ENCODE results near the gene TBC1D14.

TBC1D14 gene

DNA sequence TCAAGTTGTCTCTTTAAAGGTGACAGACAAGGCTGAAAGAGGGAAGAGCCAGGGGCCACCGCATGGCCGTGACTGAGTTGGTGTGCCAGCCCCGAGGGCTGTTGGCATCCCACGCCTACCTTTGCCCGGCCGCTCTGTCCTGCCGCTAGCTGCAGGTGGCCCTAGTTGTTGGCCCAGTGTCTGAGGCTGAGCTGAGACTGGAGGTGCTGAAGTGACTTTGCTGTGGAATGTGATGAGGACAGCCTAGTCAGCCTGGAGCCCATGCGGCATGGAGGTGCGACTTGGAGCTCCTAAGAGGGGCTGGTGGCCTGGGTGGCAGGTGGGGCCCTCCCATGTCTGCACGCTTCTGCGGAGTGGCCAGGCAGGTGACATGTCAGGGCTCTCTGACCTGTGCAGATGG, 140.1 kb downstream of the TBC1D14 start:
- no peak for DNase-seq

DNA sequence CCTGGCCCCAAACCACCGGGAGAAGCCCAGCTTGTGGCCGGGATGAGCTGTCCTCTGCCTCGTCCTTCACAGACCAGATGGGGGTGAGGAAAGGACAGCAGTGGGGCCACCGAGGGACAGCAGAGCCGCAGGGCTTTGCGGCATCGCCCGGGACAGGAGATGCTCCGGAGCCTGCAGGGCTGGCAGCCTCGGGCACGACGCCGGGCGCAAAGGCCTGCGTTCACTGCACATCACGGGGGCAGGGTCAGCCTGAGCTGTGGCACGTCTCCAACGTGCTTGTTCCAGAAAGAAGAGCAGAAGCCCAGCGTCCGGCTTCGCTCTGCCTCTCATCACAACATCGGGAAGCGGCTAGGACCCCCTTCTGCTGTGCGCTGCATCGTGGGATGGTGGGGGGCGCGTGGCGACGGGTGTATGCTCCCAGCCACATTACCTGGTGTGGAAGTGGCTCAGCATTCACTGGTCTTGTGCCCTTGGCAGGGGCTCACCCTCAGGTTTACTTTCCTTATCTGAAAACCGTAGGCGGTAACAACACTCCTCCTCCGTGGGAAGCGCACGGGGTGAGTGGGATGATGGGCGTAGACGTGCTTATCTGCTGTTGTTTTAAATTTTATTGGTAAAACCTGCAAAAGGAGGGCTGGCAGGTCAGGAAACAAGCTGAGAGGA, 141.0 kb downstream of the TBC1D14 start:
- DNase-seq: no peak

DNA sequence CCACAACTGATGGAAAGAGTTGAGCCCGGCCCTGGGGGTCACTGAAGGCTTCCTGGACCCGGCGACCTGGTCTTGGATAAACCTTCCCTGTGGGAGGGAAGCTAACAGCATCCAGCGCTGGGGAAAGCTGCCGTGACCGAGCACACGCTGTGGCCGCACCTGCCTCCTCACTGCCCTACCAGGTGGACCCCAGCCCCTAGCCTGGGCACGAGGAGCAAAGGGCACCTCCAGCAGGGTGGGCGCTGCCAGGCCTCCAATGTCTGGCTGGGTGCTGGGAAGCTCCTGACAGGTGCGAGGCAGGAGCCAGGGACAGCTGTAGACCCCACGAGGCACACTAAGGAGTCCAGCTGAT, 141.5 kb downstream of the TBC1D14 start:
- no peak for DNase-seq

DNA sequence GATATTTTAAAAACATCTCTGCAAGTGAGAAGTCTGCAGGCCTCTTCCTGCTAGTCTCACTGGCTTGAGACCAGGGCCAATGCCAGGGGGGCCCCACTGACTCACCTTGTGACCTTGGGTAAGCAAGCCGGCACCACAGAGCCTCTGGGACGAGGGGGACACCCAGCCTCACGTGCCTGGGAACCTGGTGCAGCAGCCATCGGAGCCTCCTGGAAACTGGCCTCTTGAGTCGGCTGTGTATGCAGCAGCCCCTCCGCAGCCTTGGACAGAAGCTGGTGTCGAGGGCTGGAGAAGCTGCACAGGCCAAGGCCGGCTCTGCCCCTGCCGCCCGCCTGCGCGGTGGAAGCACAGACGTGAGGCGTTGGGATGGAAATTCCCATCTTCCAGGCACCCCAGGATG, 142.3 kb downstream of the TBC1D14 start:
- no peak for DNase-seq

DNA sequence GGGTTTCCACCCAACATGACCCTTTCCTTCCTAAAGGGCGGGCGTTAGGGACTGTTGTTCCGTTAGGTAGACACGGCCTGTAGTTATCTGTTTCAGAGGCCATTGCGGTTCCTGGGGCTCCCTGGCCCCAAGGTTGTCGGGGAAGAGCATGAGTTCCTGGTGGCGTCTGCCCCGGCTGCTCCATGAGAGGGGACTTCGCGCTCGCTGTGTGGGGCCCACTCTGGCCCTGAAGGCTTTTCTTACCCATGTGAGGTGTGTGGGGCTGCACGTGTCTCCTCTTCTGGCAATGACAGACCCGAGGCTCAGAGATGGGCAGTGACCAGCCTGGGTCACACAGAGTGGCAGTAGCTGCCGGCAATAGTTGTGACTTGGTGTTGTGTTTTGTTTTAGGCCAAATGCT, 142.7 kb downstream of the TBC1D14 start:
- DNase-seq: no peak

DNA sequence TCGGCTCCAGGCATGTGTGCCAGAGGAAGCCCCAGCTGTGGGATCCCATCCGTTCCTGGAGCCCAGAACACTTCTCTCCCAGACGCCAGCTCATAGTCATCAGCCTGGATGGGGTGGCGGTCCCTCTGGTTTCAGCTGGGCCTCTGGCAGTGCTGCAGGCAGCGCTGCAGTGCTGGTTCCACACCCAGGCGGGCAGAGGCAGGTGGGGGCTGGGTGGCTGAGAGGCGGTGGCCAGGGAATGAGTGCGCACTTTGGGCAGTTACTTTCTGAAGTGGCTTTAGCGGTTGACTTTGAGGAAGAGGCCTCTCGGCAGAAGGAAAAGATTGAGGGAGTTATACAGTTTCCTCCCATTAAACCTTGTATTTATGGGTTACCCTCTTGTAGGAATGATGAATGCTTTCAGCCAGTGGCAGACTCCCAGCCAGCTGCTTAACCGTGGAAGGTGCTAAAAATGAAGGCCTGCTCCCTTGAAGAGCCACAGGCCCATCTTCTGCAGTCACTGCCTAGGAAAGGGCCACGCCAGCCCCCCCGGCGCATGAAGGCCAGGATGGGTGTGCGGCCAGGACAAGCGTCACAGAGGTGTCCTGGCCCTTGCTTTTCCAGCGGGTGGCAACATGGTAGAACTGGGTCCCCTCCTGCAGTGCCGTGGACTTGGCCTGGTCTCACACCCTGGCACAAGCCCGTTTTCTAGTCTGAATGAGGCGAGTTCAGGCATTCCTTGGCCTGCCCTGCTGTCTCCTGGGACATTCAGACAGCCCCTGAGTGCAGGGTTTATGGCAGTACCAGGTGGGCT, 143.5 kb downstream of the TBC1D14 start:
- no peak for DNase-seq

DNA sequence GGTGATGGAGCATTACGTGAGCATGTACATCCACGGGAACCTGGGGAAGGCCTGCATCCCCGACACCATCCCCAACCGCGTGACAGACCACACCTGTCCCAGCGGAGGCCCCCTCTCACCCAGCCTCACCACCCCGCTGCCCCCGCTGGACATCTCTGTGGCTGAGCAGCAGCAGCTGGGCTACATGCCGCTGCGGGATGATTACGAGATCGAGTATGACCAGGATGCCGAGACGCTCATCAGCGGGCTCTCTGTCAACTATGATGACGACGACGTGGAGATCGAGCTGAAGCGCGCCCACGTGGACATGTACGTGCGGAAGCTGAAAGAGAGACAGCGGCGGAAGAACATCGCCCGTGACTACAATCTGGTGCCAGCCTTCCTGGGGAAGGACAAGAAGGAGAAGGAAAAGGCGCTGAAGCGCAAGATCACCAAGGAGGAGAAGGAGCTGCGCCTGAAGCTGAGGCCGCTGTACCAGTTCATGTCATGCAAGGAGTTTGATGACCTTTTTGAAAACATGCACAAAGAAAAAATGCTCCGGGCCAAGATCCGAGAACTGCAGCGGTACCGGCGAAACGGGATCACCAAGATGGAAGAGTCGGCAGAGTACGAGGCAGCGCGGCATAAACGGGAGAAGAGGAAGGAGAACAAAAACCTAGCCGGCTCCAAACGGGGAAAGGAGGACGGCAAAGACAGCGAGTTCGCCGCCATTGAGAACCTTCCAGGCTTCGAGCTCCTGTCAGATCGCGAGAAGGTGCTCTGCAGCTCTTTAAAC, 144.7 kb downstream of the TBC1D14 start:
- DNase-seq: no peak

DNA sequence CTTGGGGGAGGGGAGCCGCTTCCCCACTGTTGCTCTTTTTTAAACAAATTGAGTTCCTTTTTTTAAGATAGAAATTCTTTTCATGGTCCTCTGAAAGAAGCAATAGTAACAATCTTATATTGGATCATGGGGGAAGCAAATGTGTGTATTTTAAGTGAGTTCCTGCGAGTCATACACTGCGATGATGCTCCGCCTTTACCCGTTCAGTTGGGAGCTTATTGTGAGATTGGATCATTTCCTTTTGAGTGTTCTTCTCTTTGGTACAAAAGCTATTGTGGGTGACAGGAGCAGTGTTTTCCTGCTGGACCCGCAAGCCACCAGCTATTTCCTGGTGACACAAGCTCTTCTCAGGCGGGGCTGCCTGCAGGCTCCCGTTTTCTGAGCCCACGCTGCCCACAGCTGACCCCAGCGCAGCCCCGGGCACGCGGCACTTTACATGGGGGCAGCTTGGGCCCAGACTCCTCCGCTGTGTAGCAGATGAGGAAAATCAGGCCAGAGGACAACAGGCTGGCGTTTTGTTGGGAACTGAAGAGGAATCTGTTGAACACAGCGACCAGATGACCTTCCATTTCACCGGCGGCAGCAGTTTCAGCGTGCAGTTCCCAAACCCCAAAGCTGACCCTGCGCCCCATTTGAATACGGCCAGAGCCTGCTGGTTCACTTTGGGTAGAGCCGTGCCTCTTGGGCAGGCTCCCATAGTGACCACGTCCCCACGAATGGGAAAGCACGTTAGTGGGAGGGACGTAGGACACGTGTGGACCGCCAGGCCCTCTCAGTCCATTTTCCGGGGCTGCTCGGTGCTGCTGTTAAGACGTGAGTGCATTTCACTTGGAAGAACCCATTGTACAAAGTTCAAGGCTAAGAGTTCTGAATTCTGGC, 145.7 kb downstream of the TBC1D14 start:
- DNase-seq: no peak

DNA sequence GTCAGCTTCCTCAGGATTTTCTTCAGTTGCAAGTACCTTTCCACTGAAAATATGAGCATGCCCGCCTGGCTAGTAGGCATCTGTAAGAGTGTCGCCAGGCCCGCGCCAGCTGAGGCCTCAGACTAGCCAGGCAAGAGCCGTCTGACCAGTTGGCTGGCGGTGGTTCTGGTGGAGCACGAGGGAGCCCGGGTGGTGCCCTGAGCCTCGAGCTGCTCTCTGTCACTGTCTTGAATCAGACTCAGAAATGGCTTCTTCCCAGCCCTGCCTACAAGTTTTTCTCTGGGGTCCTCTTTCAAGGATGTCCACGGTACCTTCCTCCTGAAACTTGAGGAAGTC, 146.3 kb downstream of the TBC1D14 start:
- no peak for DNase-seq

DNA sequence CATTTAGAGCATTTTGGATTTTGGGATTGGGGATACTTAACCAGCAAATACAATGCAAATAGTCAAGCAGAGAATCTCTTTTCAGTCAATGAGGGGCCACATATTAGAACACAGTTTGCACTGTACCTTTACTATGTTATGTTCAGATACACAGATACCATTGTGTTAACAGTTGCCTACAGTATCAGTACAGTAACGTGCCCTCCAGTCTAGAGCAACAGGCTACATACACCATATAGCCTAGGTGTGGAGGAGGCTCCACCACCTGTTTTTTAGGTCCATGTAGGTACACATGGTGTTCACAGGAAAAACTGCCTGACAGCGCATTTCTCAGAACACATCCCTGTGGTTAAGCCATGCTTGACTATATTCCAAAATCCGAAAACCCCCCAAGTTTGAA, 149.2 kb downstream of the TBC1D14 start:
- no peak for DNase-seq

DNA sequence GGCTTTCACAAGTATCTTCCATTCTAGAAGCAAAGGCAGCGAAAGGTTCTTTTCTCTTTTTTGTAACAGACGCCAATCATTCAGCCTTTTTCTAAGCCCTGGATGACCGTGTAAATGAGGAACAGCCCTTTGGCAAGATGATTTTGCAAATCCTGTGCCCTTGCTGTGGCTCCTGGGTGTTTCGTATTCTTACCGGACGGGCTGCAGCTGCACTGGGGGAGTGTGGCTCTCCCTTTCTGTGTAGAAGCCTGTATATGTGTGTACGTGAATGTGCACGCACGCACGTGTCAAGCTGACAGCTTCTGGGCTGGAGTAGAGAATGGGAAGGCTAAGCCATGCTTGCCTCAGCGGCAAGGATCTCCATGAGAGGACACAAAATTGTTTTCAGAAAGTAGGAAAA, 150.0 kb downstream of the TBC1D14 start:
- DNase-seq: no peak

DNA sequence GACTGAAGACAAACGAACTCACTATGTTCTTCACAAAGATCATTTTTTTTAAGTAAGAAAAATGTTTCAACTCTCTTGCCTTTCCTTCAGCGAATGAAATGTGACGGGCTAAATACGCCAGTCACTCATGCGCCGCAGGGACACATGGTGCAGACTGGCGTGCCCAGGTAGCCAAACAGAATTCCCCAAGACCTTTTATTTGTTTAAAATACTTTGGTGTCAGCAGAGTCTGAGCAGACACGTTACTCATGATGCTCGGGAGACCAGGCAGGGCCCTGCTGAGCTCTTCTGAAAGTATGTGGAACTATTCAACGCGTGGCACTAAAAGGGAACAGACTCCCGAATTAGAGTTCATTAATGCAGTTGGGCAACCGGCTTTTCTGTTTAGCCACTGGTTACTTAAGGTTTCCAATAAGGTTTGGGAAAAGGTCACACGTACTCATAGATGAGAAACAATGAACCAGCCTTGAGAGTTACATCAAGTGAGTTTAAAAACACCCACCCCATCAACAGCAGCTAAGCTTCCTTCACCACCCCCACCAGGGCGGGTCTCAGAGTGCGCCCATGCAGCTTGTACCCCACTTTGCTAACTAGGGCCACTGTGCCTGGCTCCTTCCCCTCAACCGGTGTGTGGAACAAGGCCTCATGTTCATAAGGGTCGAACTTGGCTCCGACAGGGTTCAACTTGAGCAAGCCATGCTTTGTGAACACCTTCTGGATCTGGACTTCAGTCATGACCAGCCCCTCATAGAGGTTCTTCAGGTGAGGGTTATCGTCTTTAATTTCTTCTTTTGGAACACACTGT, 150.9 kb downstream of the TBC1D14 start:
- no peak for DNase-seq

DNA sequence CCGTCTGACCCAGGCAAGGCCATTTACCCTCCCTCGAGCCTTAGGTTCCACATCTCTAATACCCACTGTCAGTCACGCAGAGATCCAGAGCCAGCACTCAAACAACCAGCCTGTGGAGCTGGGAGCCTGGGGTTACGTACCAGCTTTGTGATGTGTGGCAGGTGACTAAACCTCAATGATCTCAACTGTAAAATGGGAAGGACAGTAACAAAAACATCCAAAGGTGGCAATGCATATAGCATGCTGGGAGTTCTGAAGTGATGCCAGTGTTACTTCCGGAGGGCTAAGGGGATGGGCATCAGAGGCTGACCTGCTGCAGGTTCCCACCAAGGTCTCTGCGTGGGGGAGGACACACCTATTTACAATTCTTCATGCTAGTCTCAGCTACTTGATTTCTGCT, 152.2 kb downstream of the TBC1D14 start:
- no peak for DNase-seq

DNA sequence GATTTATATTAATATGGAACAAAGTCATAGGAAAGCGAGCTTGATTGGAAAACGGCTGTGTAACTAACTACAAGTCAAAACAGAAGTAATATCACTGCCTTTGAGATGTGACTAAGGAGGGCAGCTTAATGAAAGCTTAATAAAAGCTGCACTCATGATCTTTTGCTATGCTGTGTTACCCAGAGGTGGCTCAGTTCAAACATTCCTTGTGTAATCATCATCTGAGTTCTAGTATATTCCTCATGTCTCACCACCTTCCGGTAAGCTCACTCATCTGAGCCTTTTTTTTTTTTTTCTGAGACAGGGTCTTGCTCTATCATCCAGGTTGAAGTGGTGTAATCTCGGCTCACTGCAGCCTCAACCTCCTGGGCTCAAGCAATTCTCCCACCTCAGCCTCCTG, 153.2 kb downstream of the TBC1D14 start:
- DNase-seq: no peak

DNA sequence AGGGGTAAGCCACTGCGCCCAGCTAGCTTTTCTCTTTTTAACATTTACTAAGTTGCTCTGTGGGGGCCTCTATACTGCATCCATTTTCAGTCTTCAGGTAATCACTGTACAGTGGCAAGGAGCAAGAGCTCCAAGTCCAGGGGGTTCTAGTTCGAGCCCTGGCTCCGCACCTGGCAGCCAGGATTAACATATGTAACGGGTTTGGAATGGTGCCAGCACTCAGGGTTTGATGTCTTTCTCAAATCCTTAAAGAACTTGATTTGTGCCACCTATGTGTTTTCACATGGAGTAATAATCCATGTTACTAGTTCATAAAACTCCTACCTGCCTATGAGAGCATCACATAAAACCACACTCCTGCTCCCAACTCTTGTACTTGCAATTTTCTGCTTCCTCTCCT, 153.7 kb downstream of the TBC1D14 start:
- no peak for DNase-seq

DNA sequence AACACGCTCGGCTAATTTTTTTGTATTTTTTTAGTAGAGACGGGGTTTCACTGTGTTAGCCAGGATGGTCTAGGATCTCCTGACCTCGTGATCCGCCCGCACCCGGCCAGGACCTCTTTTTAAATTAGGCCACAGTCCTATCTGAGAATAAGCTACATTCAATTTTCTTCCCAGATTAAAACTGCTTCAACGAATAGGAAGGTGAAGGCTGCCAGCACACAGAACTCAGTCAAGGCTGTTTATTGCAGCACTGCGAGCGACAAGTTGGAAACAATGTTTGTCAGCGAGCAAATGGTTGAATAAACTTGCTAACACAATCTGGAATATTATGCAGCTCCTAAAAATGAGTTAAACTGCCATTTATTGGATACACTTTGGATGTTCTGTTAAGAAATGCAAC, 156.4 kb downstream of the TBC1D14 start:
- DNase-seq: no peak

DNA sequence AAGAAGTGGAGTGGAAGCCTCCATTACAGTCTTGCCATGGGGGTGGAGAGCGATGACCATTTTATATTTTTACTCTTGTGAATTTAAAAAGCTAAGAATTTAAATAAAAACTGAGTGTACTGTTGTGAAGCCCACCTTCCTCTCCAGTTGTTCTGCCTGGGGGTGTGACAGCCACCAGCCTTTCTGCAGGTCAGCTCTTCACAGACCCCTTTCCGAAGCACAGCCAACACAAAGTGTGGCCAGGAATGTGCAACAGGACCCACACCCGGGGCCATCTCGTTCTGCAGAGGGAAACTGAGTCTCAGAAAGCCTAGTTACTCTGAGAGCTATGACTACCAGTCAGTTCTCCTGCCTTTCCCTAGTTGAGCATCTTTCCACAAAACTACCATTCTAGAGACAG, 156.9 kb downstream of the TBC1D14 start:
- DNase-seq: no peak

DNA sequence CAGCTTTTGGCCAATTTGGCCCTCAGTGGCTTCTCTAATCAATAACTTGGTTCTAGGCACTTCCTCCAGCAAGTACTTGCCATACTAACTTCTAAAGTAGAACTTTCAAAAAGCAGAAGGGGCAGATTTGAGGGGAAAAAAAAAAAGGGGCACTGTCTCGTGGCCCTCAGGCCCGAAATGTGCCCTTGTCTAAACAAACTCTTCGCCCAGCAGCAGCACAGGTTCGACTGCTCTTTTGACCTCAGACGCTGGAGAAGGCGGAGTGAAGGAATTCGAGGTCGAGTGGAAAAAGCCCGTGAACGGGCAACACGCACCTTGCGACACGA, 157.5 kb downstream of the TBC1D14 start:
- no peak for DNase-seq

DNA sequence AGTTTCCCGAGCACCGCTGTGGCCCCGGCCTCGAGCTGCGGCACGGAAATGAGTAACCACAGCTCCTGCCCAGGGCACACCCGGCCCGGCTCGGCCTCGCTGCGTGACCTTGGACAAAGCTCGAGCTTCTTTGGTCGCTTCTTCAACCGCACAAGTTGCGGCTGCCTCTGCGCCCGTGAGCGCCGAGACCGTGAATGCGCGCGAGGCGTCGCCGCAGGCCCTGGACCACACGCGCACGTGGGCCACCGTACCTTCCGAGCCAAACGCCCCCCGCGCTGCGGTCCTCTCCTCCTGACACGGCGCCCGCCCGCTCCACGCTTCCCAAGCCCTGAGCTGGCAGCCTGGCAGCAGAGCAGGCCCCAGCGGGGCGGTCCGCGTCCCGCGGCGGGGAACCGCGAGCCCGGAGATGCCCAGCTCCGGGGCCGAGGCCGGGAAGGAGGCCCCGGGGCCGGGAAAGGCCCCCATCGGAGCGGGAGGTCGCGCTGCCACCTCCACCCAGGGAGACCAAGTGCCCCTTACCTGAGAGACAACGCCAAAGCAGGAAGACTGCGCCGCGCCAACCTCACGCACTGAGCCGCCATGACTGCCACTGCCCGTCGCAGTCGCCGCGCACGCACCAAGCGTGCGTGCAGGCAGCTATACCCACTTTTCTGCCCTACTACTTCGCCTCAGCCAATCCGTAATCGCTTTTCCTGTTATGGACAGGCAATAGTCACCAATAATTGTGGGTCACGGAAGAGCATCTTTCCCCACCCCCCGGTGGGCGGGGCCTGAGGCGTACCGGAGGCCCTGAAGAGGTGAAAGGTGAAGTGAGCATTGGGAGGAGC, 158.0 kb downstream of the TBC1D14 start, which contains the start of gene GRPEL1:
TSS of gene GRPEL1 (minus strand) at position 613 of the 827 bp plus-strand sequence. CDS start at position 581, 32 bp downstream.
- peak; percentile 99 for DNase-seq

DNA sequence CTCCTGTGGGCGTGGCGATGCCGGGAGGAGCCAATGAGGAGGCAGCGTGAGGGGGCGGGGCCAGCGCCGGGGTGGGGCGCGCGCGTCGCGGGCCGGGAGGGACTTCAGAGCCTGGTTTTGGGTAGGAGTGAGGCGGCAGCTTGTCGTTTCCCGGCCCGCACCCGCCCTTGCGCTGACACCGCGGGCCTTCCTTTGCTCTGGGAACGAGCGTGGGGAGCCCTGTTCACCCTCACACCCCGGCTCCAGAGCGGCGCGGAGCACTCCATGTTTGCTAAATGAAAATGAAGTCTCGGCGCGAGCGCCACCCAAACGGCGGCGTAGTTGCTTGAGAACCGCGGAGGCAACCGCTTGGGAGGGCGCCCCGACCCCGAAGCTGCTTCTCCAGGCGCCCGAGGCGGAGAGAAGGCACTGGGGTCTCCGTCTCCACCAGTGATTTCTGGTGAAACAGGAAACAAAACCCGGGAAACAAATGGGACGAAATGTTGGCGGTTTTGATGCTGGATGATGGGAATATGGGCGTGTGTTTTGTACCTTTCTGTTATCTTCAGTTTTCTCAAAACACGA, 158.7 kb downstream of the TBC1D14 start:
- no peak for DNase-seq

DNA sequence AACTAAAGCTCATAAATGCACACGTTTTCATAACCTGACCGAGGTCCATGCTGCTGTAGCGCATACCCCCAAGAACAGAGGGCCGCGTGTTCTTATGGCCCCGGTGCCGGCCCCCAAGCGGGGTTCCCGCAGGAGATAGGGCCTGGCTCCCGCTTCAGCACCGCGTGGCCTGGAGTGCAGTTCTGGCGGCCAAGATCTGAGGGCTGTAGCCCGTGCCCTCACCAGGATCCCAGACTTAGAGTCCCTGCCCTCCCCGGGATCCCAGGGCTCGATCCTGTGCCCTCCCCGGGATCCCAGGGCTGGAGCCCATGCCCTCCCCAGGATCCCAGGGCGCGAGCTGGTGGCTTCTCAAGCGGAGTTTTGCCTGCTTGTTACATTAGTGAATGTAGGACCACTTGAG, 159.3 kb downstream of the TBC1D14 start:
- DNase-seq: no peak

Measured in NCI-H187 treated with DMSO at 0.1 percent for 48 hours (cell line).